ENCODE measurements around the gene RFC5. TPM values are rescaled to one million over a fixed set of nuclear protein-coding genes. Genes with fewer than 3 reads are reported as not detected.

The RFC5 gene
- total RNA-seq, 1 experiment from 2014 or later, result 78.6 TPM

DNA sequence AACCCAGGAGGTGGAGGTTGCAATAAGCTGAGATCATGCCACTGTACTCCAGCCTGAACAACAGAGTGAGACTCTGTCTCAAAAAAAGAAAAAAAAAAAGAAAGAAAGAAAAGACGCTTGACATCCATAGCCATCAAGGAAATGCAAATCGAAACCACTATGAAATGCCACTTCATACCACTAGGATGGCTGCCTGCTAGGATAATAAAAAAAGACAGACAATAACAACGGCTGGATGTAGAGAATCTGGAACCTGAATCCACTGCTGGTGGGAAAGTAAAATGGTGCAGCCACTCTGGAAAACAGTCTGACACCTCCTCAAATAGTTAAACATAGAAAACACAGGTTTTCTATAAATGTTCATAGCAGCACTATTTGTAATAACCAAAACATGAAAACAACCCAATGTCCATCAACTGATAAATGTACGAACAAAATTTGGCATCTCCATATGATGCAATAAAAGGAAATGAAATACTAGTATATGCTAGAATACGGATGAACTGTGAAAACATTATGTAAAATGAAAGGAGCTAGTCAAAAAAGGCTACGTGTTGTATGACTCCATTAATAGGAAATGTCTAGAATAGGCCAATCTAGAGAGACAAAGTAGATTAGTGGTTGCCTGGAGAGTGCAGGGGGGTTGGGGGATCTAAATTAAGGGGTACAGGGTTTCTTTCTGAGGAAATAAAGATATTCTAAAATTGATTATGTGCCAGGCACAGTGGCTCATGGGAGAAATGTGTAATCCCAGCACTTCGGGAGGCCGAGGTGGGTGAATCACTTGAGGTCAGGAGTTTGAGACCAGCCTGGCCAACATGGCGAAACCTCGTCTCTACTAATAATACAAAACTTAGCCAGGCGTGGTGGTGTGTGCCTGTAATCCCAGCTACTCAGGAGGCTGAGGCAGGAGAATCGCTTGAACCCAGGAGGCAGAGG, 34.7 kb downstream of the RFC5 start:
- BruUV-seq (replicated peaks), result no TSS peak
- Histone ChIP-seq H3K27ac (ENCODE audit: low read depth, low read length) (peak overlapping the region; percentile 87), H3K4me2 (ENCODE audit: low read length) (peak overlapping the region; percentile 80), H3K4me3 (replicated peaks in 1 of 2; ENCODE audit: low read depth in 1 of 2, low read length in 2 of 2) (peak overlapping the region in 1 of 2 experiments; percentile 49; a peak in 1 of 4 replicates), H4K20me1 (ENCODE audit: insufficient read depth) (no peaks in the 10 kb centered on the region), H2AFZ (ENCODE audit: low read depth, low read length, poor library complexity, severe bottlenecking) (no peak overlapping the region), H3K4me1 (ENCODE audit: control insufficient read depth in 1 of 2, insufficient read depth in 2 of 2, low read length in 2 of 2) (peaks cover 32 to 56% of the 10 kb centered on the region in 2 experiments), H3K9me2 (ENCODE audit: insufficient read depth) (no peaks in the 10 kb centered on the region), H3K9me3 (ENCODE audit: control insufficient read depth in 1 of 2, insufficient read depth in 1 of 2, low read depth in 1 of 2, low read length in 2 of 2) (no peaks in the 10 kb centered on the region), H3K36me3 (ENCODE audit: control insufficient read depth in 1 of 2, insufficient read depth in 2 of 2, low read length in 2 of 2) (peaks cover 5 to 23% of the 10 kb centered on the region in 2 experiments; a peak in 2 of 4 replicates), H3K27me3 (ENCODE audit: insufficient read depth, low read length) (no peaks in the 10 kb centered on the region), H3K79me2 (ENCODE audit: insufficient read depth, low read length) (peaks cover 51% of the 10 kb centered on the region), H3K9ac (ENCODE audit: low read length) (peak overlapping the region; percentile 59)
- ATAC-seq (no peak), DNase-seq (ENCODE audit: low read depth, low spot score) (no peak)
- ChIA-PET CTCF (no interaction called here), POLR2A (no interaction called here), RAD21 (ENCODE audit: low non-redundant PET in 1 of 2, low total read pairs in 2 of 2, uncharacterized antibody in 2 of 2, unreplicated experiment in 2 of 2) (no interaction called here)
- intact Hi-C loops (cut with micrococcal nuclease), result loop anchor here (5.0 kb wide), 1 partner anchor 64 kb away; no protein-coding TSS in a partner anchor
- TF ChIP-seq, protein P1, sequence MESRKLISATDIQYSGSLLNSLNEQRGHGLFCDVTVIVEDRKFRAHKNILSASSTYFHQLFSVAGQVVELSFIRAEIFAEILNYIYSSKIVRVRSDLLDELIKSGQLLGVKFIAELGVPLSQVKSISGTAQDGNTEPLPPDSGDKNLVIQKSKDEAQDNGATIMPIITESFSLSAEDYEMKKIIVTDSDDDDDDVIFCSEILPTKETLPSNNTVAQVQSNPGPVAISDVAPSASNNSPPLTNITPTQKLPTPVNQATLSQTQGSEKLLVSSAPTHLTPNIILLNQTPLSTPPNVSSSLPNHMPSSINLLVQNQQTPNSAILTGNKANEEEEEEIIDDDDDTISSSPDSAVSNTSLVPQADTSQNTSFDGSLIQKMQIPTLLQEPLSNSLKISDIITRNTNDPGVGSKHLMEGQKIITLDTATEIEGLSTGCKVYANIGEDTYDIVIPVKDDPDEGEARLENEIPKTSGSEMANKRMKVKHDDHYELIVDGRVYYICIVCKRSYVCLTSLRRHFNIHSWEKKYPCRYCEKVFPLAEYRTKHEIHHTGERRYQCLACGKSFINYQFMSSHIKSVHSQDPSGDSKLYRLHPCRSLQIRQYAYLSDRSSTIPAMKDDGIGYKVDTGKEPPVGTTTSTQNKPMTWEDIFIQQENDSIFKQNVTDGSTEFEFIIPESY (IDR thresholded peaks at IDR 0.05; ENCODE audit: extremely low read depth, insufficient replicate concordance, low read length), result no peak
- TF ChIP-seq, protein P2, sequence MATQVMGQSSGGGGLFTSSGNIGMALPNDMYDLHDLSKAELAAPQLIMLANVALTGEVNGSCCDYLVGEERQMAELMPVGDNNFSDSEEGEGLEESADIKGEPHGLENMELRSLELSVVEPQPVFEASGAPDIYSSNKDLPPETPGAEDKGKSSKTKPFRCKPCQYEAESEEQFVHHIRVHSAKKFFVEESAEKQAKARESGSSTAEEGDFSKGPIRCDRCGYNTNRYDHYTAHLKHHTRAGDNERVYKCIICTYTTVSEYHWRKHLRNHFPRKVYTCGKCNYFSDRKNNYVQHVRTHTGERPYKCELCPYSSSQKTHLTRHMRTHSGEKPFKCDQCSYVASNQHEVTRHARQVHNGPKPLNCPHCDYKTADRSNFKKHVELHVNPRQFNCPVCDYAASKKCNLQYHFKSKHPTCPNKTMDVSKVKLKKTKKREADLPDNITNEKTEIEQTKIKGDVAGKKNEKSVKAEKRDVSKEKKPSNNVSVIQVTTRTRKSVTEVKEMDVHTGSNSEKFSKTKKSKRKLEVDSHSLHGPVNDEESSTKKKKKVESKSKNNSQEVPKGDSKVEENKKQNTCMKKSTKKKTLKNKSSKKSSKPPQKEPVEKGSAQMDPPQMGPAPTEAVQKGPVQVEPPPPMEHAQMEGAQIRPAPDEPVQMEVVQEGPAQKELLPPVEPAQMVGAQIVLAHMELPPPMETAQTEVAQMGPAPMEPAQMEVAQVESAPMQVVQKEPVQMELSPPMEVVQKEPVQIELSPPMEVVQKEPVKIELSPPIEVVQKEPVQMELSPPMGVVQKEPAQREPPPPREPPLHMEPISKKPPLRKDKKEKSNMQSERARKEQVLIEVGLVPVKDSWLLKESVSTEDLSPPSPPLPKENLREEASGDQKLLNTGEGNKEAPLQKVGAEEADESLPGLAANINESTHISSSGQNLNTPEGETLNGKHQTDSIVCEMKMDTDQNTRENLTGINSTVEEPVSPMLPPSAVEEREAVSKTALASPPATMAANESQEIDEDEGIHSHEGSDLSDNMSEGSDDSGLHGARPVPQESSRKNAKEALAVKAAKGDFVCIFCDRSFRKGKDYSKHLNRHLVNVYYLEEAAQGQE (IDR thresholded peaks at IDR 0.05; ENCODE audit: low read depth), result no peak
- TF ChIP-seq, protein P3, sequence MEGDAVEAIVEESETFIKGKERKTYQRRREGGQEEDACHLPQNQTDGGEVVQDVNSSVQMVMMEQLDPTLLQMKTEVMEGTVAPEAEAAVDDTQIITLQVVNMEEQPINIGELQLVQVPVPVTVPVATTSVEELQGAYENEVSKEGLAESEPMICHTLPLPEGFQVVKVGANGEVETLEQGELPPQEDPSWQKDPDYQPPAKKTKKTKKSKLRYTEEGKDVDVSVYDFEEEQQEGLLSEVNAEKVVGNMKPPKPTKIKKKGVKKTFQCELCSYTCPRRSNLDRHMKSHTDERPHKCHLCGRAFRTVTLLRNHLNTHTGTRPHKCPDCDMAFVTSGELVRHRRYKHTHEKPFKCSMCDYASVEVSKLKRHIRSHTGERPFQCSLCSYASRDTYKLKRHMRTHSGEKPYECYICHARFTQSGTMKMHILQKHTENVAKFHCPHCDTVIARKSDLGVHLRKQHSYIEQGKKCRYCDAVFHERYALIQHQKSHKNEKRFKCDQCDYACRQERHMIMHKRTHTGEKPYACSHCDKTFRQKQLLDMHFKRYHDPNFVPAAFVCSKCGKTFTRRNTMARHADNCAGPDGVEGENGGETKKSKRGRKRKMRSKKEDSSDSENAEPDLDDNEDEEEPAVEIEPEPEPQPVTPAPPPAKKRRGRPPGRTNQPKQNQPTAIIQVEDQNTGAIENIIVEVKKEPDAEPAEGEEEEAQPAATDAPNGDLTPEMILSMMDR (IDR thresholded peaks at IDR 0.05 in 2 of 3, conservative IDR thresholded peaks at IDR 0.05 in 1 of 3; ENCODE audit: borderline replicate concordance in 1 of 3, insufficient read depth in 1 of 3, low read depth in 2 of 3, low read length in 2 of 3), result peak in 2 of 3 experiments; percentile 10 to 22; a peak in 1 of 6 replicates
- TF ChIP-seq FOSL1 (IDR thresholded peaks at IDR 0.05; ENCODE audit: low read depth), result peak; percentile 8; the same call in 1 of the 2 replicates
- peak; percentile 37; the same call in 1 of the 2 replicates for TF ChIP-seq CEBPB (IDR thresholded peaks at IDR 0.05; ENCODE audit: low read depth)
- no peak for TF ChIP-seq SP1 (IDR thresholded peaks at IDR 0.05; ENCODE audit: low read depth)
- TF ChIP-seq RAD21 (IDR thresholded peaks at IDR 0.05; ENCODE audit: low read depth), result no peak
- peak; percentile 12; the same call in 1 of the 2 replicates for TF ChIP-seq JUND (IDR thresholded peaks at IDR 0.05)
